Kidney (tissue), 14 donors: Measurements from ENCODE around the gene WNT3. TPM values are rescaled to one million over a fixed set of nuclear protein-coding genes. Genes with fewer than 3 reads are reported as not detected.

Experiments
- DNase-seq, 5 donors: peaks; one replicate each; pipeline ENCODE4 v3.0.0-alpha.2; 2013 to 2020
- FAIRE-seq: peaks from 2 replicates; lab custom pipeline; 2012; peaks lifted over from hg19 to GRCh38; lab: Jason Lieb, UNC
- H3K27ac ChIP-seq, 2 donors: one replicate each; pipeline ENCODE4 v1.7.0; 2013; ENCODE audit warnings: low read depth in 2 of 2, low read length in 2 of 2, inconsistent platforms in 1 of 2
- H3K27me3 ChIP-seq: one replicate; pipeline ENCODE4 v1.7.1; 2013; ENCODE audit warnings: low read length, inconsistent platforms; ENCODE audit not compliant: control insufficient read depth, insufficient read depth
- H3K36me3 ChIP-seq, 3 donors: one replicate each; pipeline versions ENCODE4 v1.7.0 to v1.7.1; 2013; ENCODE audit warnings: low read length in 3 of 3, control low read depth in 1 of 3, inconsistent platforms in 1 of 3; ENCODE audit not compliant: insufficient read depth in 3 of 3, control insufficient read depth in 2 of 3
- H3K4me1 ChIP-seq, 3 donors: one replicate each; pipeline versions ENCODE4 v1.7.0 to v1.7.1; 2013; ENCODE audit warnings: low read length in 3 of 3, inconsistent platforms in 1 of 3, low read depth in 1 of 3; ENCODE audit not compliant: control insufficient read depth in 2 of 3, insufficient read depth in 2 of 3
- H3K4me3 ChIP-seq, 3 donors: one replicate each; pipeline versions ENCODE4 v1.7.0 to v1.8.1; 2013; ENCODE audit warnings: low read length in 3 of 3, control low read depth in 1 of 3, inconsistent platforms in 1 of 3
- H3K9ac ChIP-seq, 3 donors: one replicate each; pipeline versions ENCODE4 v1.7.0 to v1.7.1; 2013; ENCODE audit warnings: low read length in 3 of 3, control low read depth in 1 of 3, inconsistent platforms in 1 of 3
- H3K9me3 ChIP-seq, 3 donors: one replicate each; pipeline versions ENCODE4 v1.7.0 to v1.7.1; 2013; ENCODE audit warnings: low read length in 3 of 3, control low read depth in 1 of 3, inconsistent platforms in 1 of 3; ENCODE audit not compliant: control insufficient read depth in 2 of 3, insufficient read depth in 1 of 3
- intact Hi-C: fragments of 100-400 bp; cut with DNase I; formaldehyde crosslinking; loops from one replicate; pipeline ENCODE4 v1.11.1; 2022
- polyA plus RNA-seq: library from polyadenylated mRNA; stranded (reverse); fragments of 350-450 nt; fragmentation: Illumina TruSeq; extraction: RNeasy Lipid Tissue Mini Kit (QIAGEN cat#74804); gene quantifications from one replicate; pipeline ENCODE4 v1.2.3, GENCODE V29; 2014; ENCODE audit warnings: low read depth, low replicate concordance; ENCODE audit not compliant: insufficient read depth
- total RNA-seq: library from RNA; stranded (reverse); fragmentation: NEBNext Ultra II Directional; extraction: Animal tissue kit (Norgen Biotek cat#: 25700); gene quantifications from one replicate; pipeline ENCODE4 v1.2.1, GENCODE V29; 2021
- TF ChIP-seq, protein P1 (sequence below): IDR thresholded peaks from 3 replicates; pipeline ENCODE4 v1.5.1; 2012; ENCODE audit warnings: mild to moderate bottlenecking, moderate library complexity, borderline replicate concordance; ENCODE audit not compliant: insufficient read depth; ENCODE audit errors: extremely low read depth
- donor health status: control.
- donor health status: control.
- donor health status: control.
- donor health status: control.
- donor health status: control.
- donor health status: DM: yes; HTN: yes; CAD: no.
- donor health status: Normal renal cell carcinoma (clear cell type).

WNT3 gene
- total and polyA plus RNA-seq, 2 donors from 2014 or later, result 0.38 to 1.3 TPM

DNA sequence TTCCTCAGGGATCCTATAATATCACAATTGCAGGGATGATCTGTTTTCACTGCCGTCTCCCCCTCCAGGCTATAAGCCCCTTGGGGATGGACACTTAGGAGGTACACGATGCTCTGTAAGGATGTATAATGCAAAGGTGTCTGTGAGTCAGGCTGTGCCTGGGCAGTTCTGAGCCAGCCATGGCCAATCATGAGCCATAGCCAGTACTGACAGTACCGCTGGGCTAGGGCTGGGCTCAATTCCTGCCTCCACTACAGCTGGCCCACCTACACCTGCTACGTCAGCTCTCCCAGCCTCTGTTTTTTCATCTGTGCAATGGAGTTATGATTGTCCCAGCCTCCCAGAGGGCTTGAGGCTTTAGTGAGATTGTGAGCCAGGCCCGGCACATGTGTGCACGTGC, 30.0 kb upstream of the WNT3 start:
- Histone ChIP-seq H3K9me3 (no peaks in the 10 kb centered on the region), H3K4me1 (peaks cover 0 to 5% (median 0%) of the 10 kb centered on the region in 3 donors), H3K9ac (no peak overlapping the region), H3K4me3 (no peak overlapping the region), H3K36me3 (no peaks in the 10 kb centered on the region), H3K27me3 (peaks cover 6% of the 10 kb centered on the region), H3K27ac (no peak overlapping the region)
- TF ChIP-seq, protein P1, sequence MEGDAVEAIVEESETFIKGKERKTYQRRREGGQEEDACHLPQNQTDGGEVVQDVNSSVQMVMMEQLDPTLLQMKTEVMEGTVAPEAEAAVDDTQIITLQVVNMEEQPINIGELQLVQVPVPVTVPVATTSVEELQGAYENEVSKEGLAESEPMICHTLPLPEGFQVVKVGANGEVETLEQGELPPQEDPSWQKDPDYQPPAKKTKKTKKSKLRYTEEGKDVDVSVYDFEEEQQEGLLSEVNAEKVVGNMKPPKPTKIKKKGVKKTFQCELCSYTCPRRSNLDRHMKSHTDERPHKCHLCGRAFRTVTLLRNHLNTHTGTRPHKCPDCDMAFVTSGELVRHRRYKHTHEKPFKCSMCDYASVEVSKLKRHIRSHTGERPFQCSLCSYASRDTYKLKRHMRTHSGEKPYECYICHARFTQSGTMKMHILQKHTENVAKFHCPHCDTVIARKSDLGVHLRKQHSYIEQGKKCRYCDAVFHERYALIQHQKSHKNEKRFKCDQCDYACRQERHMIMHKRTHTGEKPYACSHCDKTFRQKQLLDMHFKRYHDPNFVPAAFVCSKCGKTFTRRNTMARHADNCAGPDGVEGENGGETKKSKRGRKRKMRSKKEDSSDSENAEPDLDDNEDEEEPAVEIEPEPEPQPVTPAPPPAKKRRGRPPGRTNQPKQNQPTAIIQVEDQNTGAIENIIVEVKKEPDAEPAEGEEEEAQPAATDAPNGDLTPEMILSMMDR, result no peak
- intact Hi-C loops, result loop anchor here (10.0 kb wide), 1 partner anchor 96 kb away; no protein-coding TSS in a partner anchor
- FAIRE-seq (no peak), DNase-seq (no peak)

DNA sequence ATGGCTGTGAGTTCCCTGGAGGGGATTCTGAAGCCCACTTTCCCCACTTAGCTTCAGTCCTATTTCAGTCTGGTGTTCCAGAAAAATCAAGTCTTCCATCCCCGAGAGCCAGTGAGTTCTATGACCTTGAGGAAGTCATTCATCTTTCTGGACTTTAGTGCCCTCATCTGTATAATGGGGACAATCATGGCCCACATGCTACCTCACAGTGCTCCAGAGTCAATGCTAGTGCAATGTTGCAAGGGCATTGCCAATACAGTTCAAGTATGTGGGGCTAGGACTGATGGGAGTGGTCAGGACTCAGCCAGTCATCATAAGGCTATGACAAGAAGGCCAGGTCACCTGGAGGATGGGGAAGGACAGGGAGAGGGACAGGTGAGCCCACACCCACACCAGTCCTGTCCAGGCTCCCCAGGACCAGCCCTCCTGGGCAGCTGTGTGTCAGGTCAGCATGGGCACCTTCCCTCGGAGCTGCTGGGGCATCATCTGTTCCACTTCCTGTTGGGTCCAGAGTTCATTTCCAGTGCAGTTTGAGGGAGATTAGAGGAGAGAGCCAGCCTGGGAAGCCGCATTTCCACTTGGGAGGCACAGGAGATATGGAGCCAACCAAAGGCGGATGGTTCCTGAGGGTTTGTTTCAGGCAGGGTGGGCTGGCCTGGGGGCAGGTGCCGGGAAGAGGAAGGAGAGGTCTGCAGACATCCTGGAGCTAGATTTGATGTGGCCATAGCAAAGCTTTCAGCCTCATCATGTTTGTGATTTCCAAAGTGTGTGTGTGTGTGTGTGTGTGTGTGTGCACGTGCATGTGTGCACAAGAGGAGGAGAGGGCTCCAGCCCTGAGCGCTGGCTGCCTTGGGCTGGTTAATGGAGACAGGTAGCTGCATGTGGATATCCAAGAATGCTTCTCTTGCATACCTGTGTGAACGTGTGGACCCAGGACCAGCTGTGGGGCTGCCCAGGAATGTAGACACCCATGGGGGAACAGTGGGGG, 29.0 kb upstream of the WNT3 start:
- intact Hi-C loops, result loop anchor here (10.0 kb wide), 1 partner anchor 97 kb away; no protein-coding TSS in a partner anchor

GRCh38 chr17:46842835-46843234, 24.3 kb upstream of the WNT3 start:
- Histone ChIP-seq H3K9ac (no peak overlapping the region), H3K27me3 (peaks cover 3% of the 10 kb centered on the region), H3K4me1 (peaks cover 0 to 2% (median 0%) of the 10 kb centered on the region in 3 donors), H3K27ac (no peak overlapping the region), H3K4me3 (no peak overlapping the region), H3K9me3 (peaks cover 0 to 9% (median 0%) of the 10 kb centered on the region in 3 donors), H3K36me3 (no peaks in the 10 kb centered on the region)
- DNase-seq, result no peak
- TF ChIP-seq, protein P1, result no peak
- intact Hi-C loops, result loop anchor here (10.0 kb wide), 1 partner anchor 102 kb away; no protein-coding TSS in a partner anchor
- FAIRE-seq, result no peak

More for the DNA sequence above, 29.0 kb upstream of the WNT3 start:
- Histone ChIP-seq H3K27ac (no peak overlapping the region), H3K4me1 (peaks cover 0 to 5% (median 0%) of the 10 kb centered on the region in 3 donors), H3K9me3 (peaks cover 0 to 9% (median 0%) of the 10 kb centered on the region in 3 donors), H3K27me3 (peaks cover under 1% of the 10 kb centered on the region), H3K4me3 (no peak overlapping the region), H3K9ac (no peak overlapping the region), H3K36me3 (no peaks in the 10 kb centered on the region)
- no peak for FAIRE-seq
- DNase-seq, result peak in 1 of 5 donors; percentile 43
- TF ChIP-seq, protein P1, result no peak
